Immature natural killer cell (primary cell): ENCODE measurements around the gene CDH13. TPM values are rescaled to one million over a fixed set of nuclear protein-coding genes. Genes with fewer than 3 reads are reported as not detected.

Experiments used
- DNase-seq, 3 donors: peaks; one replicate each; pipeline ENCODE4 v3.0.0; 2022; ENCODE audit warnings: mixed read lengths in 1 of 3
- H3K27ac Mint-ChIP-seq, 6 donors: one replicate each; pipeline ENCODE4 v1.8.0; 2020; ENCODE audit warnings: mixed read lengths in 6 of 6, mild to moderate bottlenecking in 5 of 6, inconsistent platforms in 4 of 6, moderate library complexity in 3 of 6
- H3K27me3 Mint-ChIP-seq, 3 donors: one replicate each; pipeline ENCODE4 v1.8.0; 2020 to 2021; ENCODE audit warnings: low read depth in 3 of 3, mild to moderate bottlenecking in 3 of 3, mixed read lengths in 3 of 3, moderate library complexity in 3 of 3, inconsistent platforms in 1 of 3
- H3K36me3 Mint-ChIP-seq, 3 donors: one replicate each; pipeline ENCODE4 v1.8.0; 2020; ENCODE audit warnings: mixed read lengths in 3 of 3, inconsistent platforms in 2 of 3, mild to moderate bottlenecking in 2 of 3
- H3K4me1 Mint-ChIP-seq, 2 donors: one replicate each; pipeline ENCODE4 v1.8.0; 2020; ENCODE audit warnings: inconsistent platforms in 2 of 2, mild to moderate bottlenecking in 2 of 2, mixed read lengths in 2 of 2, moderate library complexity in 1 of 2
- H3K4me3 Mint-ChIP-seq, 5 donors: one replicate each; pipeline ENCODE4 v1.8.0; 2020; ENCODE audit warnings: mild to moderate bottlenecking in 5 of 5, mixed read lengths in 5 of 5, inconsistent platforms in 3 of 5, moderate library complexity in 3 of 5
- H3K9me3 Mint-ChIP-seq, 6 donors: one replicate each; pipeline ENCODE4 v1.8.0; 2020; ENCODE audit warnings: mild to moderate bottlenecking in 6 of 6, mixed read lengths in 6 of 6, inconsistent platforms in 4 of 6, moderate library complexity in 3 of 6
- polyA plus RNA-seq, 3 donors: library from polyadenylated mRNA; unstranded; fragments of 300-500 nt; fragmentation: Illumina TruSeq; gene quantifications; one replicate each; pipeline ENCODE4 v1.2.3, GENCODE V29; 2021

CDH13 gene
- polyA plus RNA-seq, 3 donors from 2014 or later: not detected

GRCh38 chr16:83698964-83699363, 1072.2 kb downstream of the CDH13 start:
- no peak for DNase-seq
- no peaks in the 10 kb centered on the region for H3K36me3 Mint-ChIP-seq
- peaks cover 1 to 4% (median 3%) of the 10 kb centered on the region in 3 donors for H3K27me3 Mint-ChIP-seq
- no peak overlapping the region for H3K4me3 Mint-ChIP-seq
- no peaks in the 10 kb centered on the region for H3K4me1 Mint-ChIP-seq
- H3K27ac Mint-ChIP-seq: no peak overlapping the region
- H3K9me3 Mint-ChIP-seq: peaks cover 0 to 5% (median 0%) of the 10 kb centered on the region in 6 donors

- Mint-ChIP-seq H3K36me3 (no peaks in the 10 kb centered on the region), H3K27me3 (peaks cover 1 to 4% (median 3%) of the 10 kb centered on the region in 3 donors)
- no peak for DNase-seq
Measured at GRCh38 chr16:83699817-83700216, 1073.0 kb downstream of the CDH13 start.

GRCh38 chr16:83700918-83701317, 1074.1 kb downstream of the CDH13 start:
- no peak for DNase-seq
- Mint-ChIP-seq H3K4me3 (no peak overlapping the region), H3K4me1 (no peaks in the 10 kb centered on the region), H3K36me3 (no peaks in the 10 kb centered on the region), H3K9me3 (peaks cover 0 to 5% (median 0%) of the 10 kb centered on the region in 6 donors), H3K27ac (no peak overlapping the region), H3K27me3 (peaks cover 1 to 4% (median 3%) of the 10 kb centered on the region in 3 donors)

More at GRCh38 chr16:83699817-83700216, 1073.0 kb downstream of the CDH13 start:
- Mint-ChIP-seq H3K4me1 (no peaks in the 10 kb centered on the region), H3K27ac (no peak overlapping the region), H3K4me3 (no peak overlapping the region), H3K9me3 (peaks cover 0 to 5% (median 0%) of the 10 kb centered on the region in 6 donors)

- no peak for DNase-seq
- peaks cover 0 to 5% (median 0%) of the 10 kb centered on the region in 6 donors for H3K9me3 Mint-ChIP-seq
- H3K27me3 Mint-ChIP-seq: peaks cover 1 to 7% (median 3%) of the 10 kb centered on the region in 3 donors
- no peaks in the 10 kb centered on the region for H3K36me3 Mint-ChIP-seq
- H3K4me3 Mint-ChIP-seq: no peak overlapping the region
- H3K4me1 Mint-ChIP-seq: no peaks in the 10 kb centered on the region
- H3K27ac Mint-ChIP-seq: no peak overlapping the region
Measured at GRCh38 chr16:83701494-83701893, 1074.7 kb downstream of the CDH13 start.

GRCh38 chr16:83704656-83705055, 1077.9 kb downstream of the CDH13 start:
- DNase-seq: no peak
- no peaks in the 10 kb centered on the region for H3K4me1 Mint-ChIP-seq
- H3K27ac Mint-ChIP-seq: no peak overlapping the region
- no peak overlapping the region for H3K4me3 Mint-ChIP-seq
- H3K36me3 Mint-ChIP-seq: no peaks in the 10 kb centered on the region
- peaks cover 0 to 4% (median 4%) of the 10 kb centered on the region in 3 donors for H3K27me3 Mint-ChIP-seq
- peaks cover 0 to 3% (median 0%) of the 10 kb centered on the region in 6 donors for H3K9me3 Mint-ChIP-seq

- Mint-ChIP-seq H3K9me3 (peaks cover 0 to 5% (median 0%) of the 10 kb centered on the region in 6 donors), H3K27me3 (peaks cover 0 to 4% (median 4%) of the 10 kb centered on the region in 3 donors), H3K36me3 (no peaks in the 10 kb centered on the region), H3K4me3 (no peak overlapping the region), H3K27ac (no peak overlapping the region), H3K4me1 (no peaks in the 10 kb centered on the region)
- DNase-seq: no peak
Measured at GRCh38 chr16:83705856-83706255, 1079.1 kb downstream of the CDH13 start.

- Mint-ChIP-seq H3K4me1 (no peaks in the 10 kb centered on the region), H3K27me3 (peaks cover 0 to 4% (median 2%) of the 10 kb centered on the region in 3 donors), H3K9me3 (peaks cover 0 to 5% (median 0%) of the 10 kb centered on the region in 6 donors), H3K4me3 (no peak overlapping the region), H3K27ac (no peak overlapping the region), H3K36me3 (no peaks in the 10 kb centered on the region)
- DNase-seq: no peak
Measured at GRCh38 chr16:83706394-83706793, 1079.6 kb downstream of the CDH13 start.

- H3K36me3 Mint-ChIP-seq: no peaks in the 10 kb centered on the region
- H3K9me3 Mint-ChIP-seq: peaks cover 0 to 3% (median 0%) of the 10 kb centered on the region in 6 donors
- H3K27me3 Mint-ChIP-seq: peaks cover 2 to 5% (median 5%) of the 10 kb centered on the region in 3 donors
- no peak for DNase-seq
- no peaks in the 10 kb centered on the region for H3K4me1 Mint-ChIP-seq
- no peak overlapping the region for H3K4me3 Mint-ChIP-seq
- H3K27ac Mint-ChIP-seq: no peak overlapping the region
Measured at GRCh38 chr16:83711069-83711468, 1084.3 kb downstream of the CDH13 start.

- Mint-ChIP-seq H3K27me3 (peaks cover 0 to 5% (median 4%) of the 10 kb centered on the region in 3 donors), H3K4me1 (no peaks in the 10 kb centered on the region), H3K9me3 (peaks cover 0 to 3% (median 0%) of the 10 kb centered on the region in 6 donors), H3K36me3 (no peaks in the 10 kb centered on the region), H3K4me3 (no peak overlapping the region), H3K27ac (no peak overlapping the region)
- no peak for DNase-seq
Measured at GRCh38 chr16:83713597-83713996, 1086.8 kb downstream of the CDH13 start.

GRCh38 chr16:83714286-83714685, 1087.5 kb downstream of the CDH13 start:
- H3K27ac Mint-ChIP-seq: no peak overlapping the region
- H3K27me3 Mint-ChIP-seq: peaks cover 0 to 5% (median 4%) of the 10 kb centered on the region in 3 donors
- DNase-seq: no peak
- no peaks in the 10 kb centered on the region for H3K36me3 Mint-ChIP-seq
- peaks cover 0 to 3% (median 0%) of the 10 kb centered on the region in 6 donors for H3K9me3 Mint-ChIP-seq
- no peaks in the 10 kb centered on the region for H3K4me1 Mint-ChIP-seq
- no peak overlapping the region for H3K4me3 Mint-ChIP-seq

- peaks cover 0 to 4% (median 0%) of the 10 kb centered on the region in 6 donors for H3K9me3 Mint-ChIP-seq
- peaks cover 0 to 5% (median 4%) of the 10 kb centered on the region in 3 donors for H3K27me3 Mint-ChIP-seq
- no peaks in the 10 kb centered on the region for H3K4me1 Mint-ChIP-seq
- no peak overlapping the region for H3K27ac Mint-ChIP-seq
- no peak overlapping the region for H3K4me3 Mint-ChIP-seq
- no peaks in the 10 kb centered on the region for H3K36me3 Mint-ChIP-seq
- no peak for DNase-seq
Measured at GRCh38 chr16:83715217-83715920, 1088.6 kb downstream of the CDH13 start.

GRCh38 chr16:83717308-83717707, 1090.5 kb downstream of the CDH13 start:
- Mint-ChIP-seq H3K27me3 (peaks cover 0 to 7% (median 0%) of the 10 kb centered on the region in 3 donors), H3K36me3 (no peaks in the 10 kb centered on the region), H3K9me3 (peaks cover 0 to 2% (median 0%) of the 10 kb centered on the region in 6 donors), H3K27ac (no peak overlapping the region), H3K4me1 (no peaks in the 10 kb centered on the region), H3K4me3 (no peak overlapping the region)
- no peak for DNase-seq

GRCh38 chr16:83717814-83718213, 1091.0 kb downstream of the CDH13 start:
- H3K9me3 Mint-ChIP-seq: peaks cover 0 to 2% (median 0%) of the 10 kb centered on the region in 6 donors
- H3K36me3 Mint-ChIP-seq: no peaks in the 10 kb centered on the region
- peaks cover 0 to 7% (median 0%) of the 10 kb centered on the region in 3 donors for H3K27me3 Mint-ChIP-seq
- H3K4me1 Mint-ChIP-seq: no peaks in the 10 kb centered on the region
- no peak for DNase-seq
- H3K4me3 Mint-ChIP-seq: no peak overlapping the region
- no peak overlapping the region for H3K27ac Mint-ChIP-seq

GRCh38 chr16:83720213-83720612, 1093.4 kb downstream of the CDH13 start:
- no peak overlapping the region for H3K27ac Mint-ChIP-seq
- H3K36me3 Mint-ChIP-seq: no peaks in the 10 kb centered on the region
- no peaks in the 10 kb centered on the region for H3K4me1 Mint-ChIP-seq
- DNase-seq: no peak
- peaks cover 0 to 2% (median 0%) of the 10 kb centered on the region in 3 donors for H3K27me3 Mint-ChIP-seq
- H3K9me3 Mint-ChIP-seq: peaks cover 0 to 2% (median 0%) of the 10 kb centered on the region in 6 donors
- H3K4me3 Mint-ChIP-seq: no peak overlapping the region
